Measurements from ENCODE around the gene RASGRP4. TPM values are rescaled to one million over a fixed set of nuclear protein-coding genes. Genes with fewer than 3 reads are reported as not detected.
A peak's percentile ranks its signal among the peaks of the same experiment; 100 is the strongest.

Gene RASGRP4
- total and polyA plus RNA-seq, 2 donors (not counting 1 experiment from before 2014, with no cell fraction given) = not detected

- Histone ChIP-seq H3K9ac (ENCODE audit: insufficient read depth, low read length) (peak within 1 kb of the TSS; percentile 65), H3K4me3 (replicated peaks in 1 of 4; ENCODE audit: control extremely low read depth in 1 of 4, insufficient read depth in 1 of 4, low read depth in 3 of 4, low read length in 4 of 4) (peak within 1 kb of the TSS; percentile 67 to 96 (median 88)), H3K79me2 (ENCODE audit: control insufficient read depth, insufficient read depth, low read length) (no peaks in the 10 kb centered on the region), H3K36me3 (ENCODE audit: control insufficient read depth, insufficient read depth, low read length) (peaks cover 2% of the 10 kb centered on the region), H3K27ac (ENCODE audit: insufficient read depth, low read length) (peak within 1 kb of the TSS; percentile 44), H3K4me2 (ENCODE audit: extremely low read depth, insufficient read depth, low read length) (peak within 1 kb of the TSS; percentile 88), H3K9me3 (ENCODE audit: control insufficient read depth, insufficient read depth, low read depth, low read length) (no peaks in the 10 kb centered on the region), H2AFZ (ENCODE audit: low read length) (peak within 1 kb of the TSS; percentile 78), H3K4me1 (ENCODE audit: control insufficient read depth, extremely low read depth, insufficient read depth, low read length) (no peaks in the 10 kb centered on the region), H3K27me3 (ENCODE audit: control insufficient read depth, insufficient read depth, low read length) (no peaks in the 10 kb centered on the region), H4K20me1 (ENCODE audit: control insufficient read depth, extremely low read depth, insufficient read depth, low read length) (no peaks in the 10 kb centered on the region)
- peak; percentile 90 to 95 for DNase-seq (ENCODE audit: low read depth in 2 of 2)
- no peak for TF ChIP-seq EZH2 (IDR thresholded peaks at IDR 0.05; ENCODE audit: low read length, missing control alignments)
- TF ChIP-seq, protein P1, sequence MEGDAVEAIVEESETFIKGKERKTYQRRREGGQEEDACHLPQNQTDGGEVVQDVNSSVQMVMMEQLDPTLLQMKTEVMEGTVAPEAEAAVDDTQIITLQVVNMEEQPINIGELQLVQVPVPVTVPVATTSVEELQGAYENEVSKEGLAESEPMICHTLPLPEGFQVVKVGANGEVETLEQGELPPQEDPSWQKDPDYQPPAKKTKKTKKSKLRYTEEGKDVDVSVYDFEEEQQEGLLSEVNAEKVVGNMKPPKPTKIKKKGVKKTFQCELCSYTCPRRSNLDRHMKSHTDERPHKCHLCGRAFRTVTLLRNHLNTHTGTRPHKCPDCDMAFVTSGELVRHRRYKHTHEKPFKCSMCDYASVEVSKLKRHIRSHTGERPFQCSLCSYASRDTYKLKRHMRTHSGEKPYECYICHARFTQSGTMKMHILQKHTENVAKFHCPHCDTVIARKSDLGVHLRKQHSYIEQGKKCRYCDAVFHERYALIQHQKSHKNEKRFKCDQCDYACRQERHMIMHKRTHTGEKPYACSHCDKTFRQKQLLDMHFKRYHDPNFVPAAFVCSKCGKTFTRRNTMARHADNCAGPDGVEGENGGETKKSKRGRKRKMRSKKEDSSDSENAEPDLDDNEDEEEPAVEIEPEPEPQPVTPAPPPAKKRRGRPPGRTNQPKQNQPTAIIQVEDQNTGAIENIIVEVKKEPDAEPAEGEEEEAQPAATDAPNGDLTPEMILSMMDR (conservative IDR thresholded peaks at IDR 0.05 in 1 of 2, IDR thresholded peaks at IDR 0.05 in 1 of 2; ENCODE audit: low read depth in 1 of 2, low read length in 2 of 2) = peak; percentile 68 to 77
Observed at GRCh38 chr19:38402967-38403674, 22.9 kb downstream of the RASGRP4 start, which contains the start of gene FAM98C. Gene FAM98C (plus strand): TSS chr19:38403093. CDS start chr19:38403154, 61 bp downstream.

GRCh38 chr19:38402623-38402966 lies 23.4 kb downstream of the RASGRP4 start:
- TF ChIP-seq, protein P1 (conservative IDR thresholded peaks at IDR 0.05 in 1 of 2, IDR thresholded peaks at IDR 0.05 in 1 of 2; ENCODE audit: low read depth in 1 of 2, low read length in 2 of 2) = no peak
- TF ChIP-seq EZH2 (IDR thresholded peaks at IDR 0.05; ENCODE audit: low read length, missing control alignments) = no peak
- Histone ChIP-seq H3K27me3 (ENCODE audit: control insufficient read depth, insufficient read depth, low read length) (no peaks in the 10 kb centered on the region), H3K4me3 (replicated peaks in 1 of 4; ENCODE audit: control extremely low read depth in 1 of 4, insufficient read depth in 1 of 4, low read depth in 3 of 4, low read length in 4 of 4) (peak overlapping the region; percentile 41 to 55 (median 45)), H3K9me3 (ENCODE audit: control insufficient read depth, insufficient read depth, low read depth, low read length) (no peaks in the 10 kb centered on the region), H4K20me1 (ENCODE audit: control insufficient read depth, extremely low read depth, insufficient read depth, low read length) (no peaks in the 10 kb centered on the region), H3K4me1 (ENCODE audit: control insufficient read depth, extremely low read depth, insufficient read depth, low read length) (no peaks in the 10 kb centered on the region), H2AFZ (ENCODE audit: low read length) (peak overlapping the region; percentile 78), H3K79me2 (ENCODE audit: control insufficient read depth, insufficient read depth, low read length) (no peaks in the 10 kb centered on the region), H3K27ac (ENCODE audit: insufficient read depth, low read length) (no peak overlapping the region), H3K36me3 (ENCODE audit: control insufficient read depth, insufficient read depth, low read length) (peaks cover 2% of the 10 kb centered on the region), H3K4me2 (ENCODE audit: extremely low read depth, insufficient read depth, low read length) (peak overlapping the region; percentile 88), H3K9ac (ENCODE audit: insufficient read depth, low read length) (no peak overlapping the region)
- no peak for DNase-seq (ENCODE audit: low read depth in 2 of 2)

GRCh38 chr19:38401148-38401547 lies 24.9 kb downstream of the RASGRP4 start:
- Histone ChIP-seq H4K20me1 (ENCODE audit: control insufficient read depth, extremely low read depth, insufficient read depth, low read length) (no peaks in the 10 kb centered on the region), H3K27me3 (ENCODE audit: control insufficient read depth, insufficient read depth, low read length) (no peaks in the 10 kb centered on the region)

More at GRCh38 chr19:38401148-38401547, 24.9 kb downstream of the RASGRP4 start:
- H3K4me2 ChIP-seq (ENCODE audit: extremely low read depth, insufficient read depth, low read length) = no peak overlapping the region
- no peak for TF ChIP-seq EZH2 (IDR thresholded peaks at IDR 0.05; ENCODE audit: low read length, missing control alignments)
- TF ChIP-seq, protein P1 (conservative IDR thresholded peaks at IDR 0.05 in 1 of 2, IDR thresholded peaks at IDR 0.05 in 1 of 2; ENCODE audit: low read depth in 1 of 2, low read length in 2 of 2) = no peak
- no peaks in the 10 kb centered on the region for H3K9me3 ChIP-seq (ENCODE audit: control insufficient read depth, insufficient read depth, low read depth, low read length)
- H3K4me1 ChIP-seq (ENCODE audit: control insufficient read depth, extremely low read depth, insufficient read depth, low read length) = no peaks in the 10 kb centered on the region
- H3K4me3 ChIP-seq (replicated peaks in 1 of 4; ENCODE audit: control extremely low read depth in 1 of 4, insufficient read depth in 1 of 4, low read depth in 3 of 4, low read length in 4 of 4) = no peak overlapping the region
- peak in 1 of 2 donors; percentile 53 for DNase-seq (ENCODE audit: low read depth in 2 of 2)
- H2AFZ ChIP-seq (ENCODE audit: low read length) = no peak overlapping the region
- peaks cover 2% of the 10 kb centered on the region for H3K36me3 ChIP-seq (ENCODE audit: control insufficient read depth, insufficient read depth, low read length)
- no peak overlapping the region for H3K9ac ChIP-seq (ENCODE audit: insufficient read depth, low read length)
- H3K27ac ChIP-seq (ENCODE audit: insufficient read depth, low read length) = no peak overlapping the region
- no peaks in the 10 kb centered on the region for H3K79me2 ChIP-seq (ENCODE audit: control insufficient read depth, insufficient read depth, low read length)
